H9 (cell line): ENCODE measurements around the gene GET4. TPM values are rescaled to one million over a fixed set of nuclear protein-coding genes. Genes with fewer than 3 reads are reported as not detected.

Experiments used
- DNase-seq: peaks from one replicate; pipeline ENCODE4 v3.0.0-alpha.2; 2017
- H2AFZ ChIP-seq: one replicate; pipeline ENCODE4 v1.6.1; 2013; ENCODE audit warnings: mild to moderate bottlenecking, low read length, control low read depth, moderate library complexity
- H2AK5ac ChIP-seq: 2 replicates; pipeline ENCODE4 v1.6.1; 2013; ENCODE audit warnings: low read length, control low read depth, mixed read lengths; ENCODE audit not compliant: insufficient read length
- H2BK120ac ChIP-seq: one replicate; pipeline ENCODE4 v1.6.1; 2013; ENCODE audit warnings: low read depth, mild to moderate bottlenecking, low read length, control low read depth, inconsistent platforms; ENCODE audit not compliant: poor library complexity, severe bottlenecking
- H2BK12ac ChIP-seq: 2 replicates; pipeline ENCODE4 v1.6.1; 2013; ENCODE audit warnings: low read length, control low read depth, mixed read lengths, low read depth; ENCODE audit not compliant: insufficient read length
- H2BK15ac ChIP-seq: 2 replicates; pipeline ENCODE4 v1.6.1; 2013; ENCODE audit warnings: low read depth, low read length, control low read depth
- H2BK20ac ChIP-seq: one replicate; pipeline ENCODE4 v1.6.1; 2013; ENCODE audit warnings: low read depth, mild to moderate bottlenecking, low read length, control low read depth, inconsistent platforms; ENCODE audit not compliant: poor library complexity, severe bottlenecking
- H2BK5ac ChIP-seq: 2 replicates; pipeline ENCODE4 v1.6.1; 2013; ENCODE audit warnings: low read length, control low read depth, mixed read lengths; ENCODE audit not compliant: insufficient read length
- H3K14ac ChIP-seq: 2 replicates; pipeline ENCODE4 v1.6.1; 2013; ENCODE audit warnings: low read length, control low read depth; ENCODE audit not compliant: insufficient read depth
- H3K18ac ChIP-seq: 2 replicates; pipeline ENCODE4 v1.6.1; 2013; ENCODE audit warnings: low read depth, mild to moderate bottlenecking, mixed read lengths, low read length, control low read depth; ENCODE audit not compliant: insufficient read length
- H3K23ac ChIP-seq: 2 replicates; pipeline ENCODE4 v1.6.1; 2013; ENCODE audit warnings: low read length, control low read depth, mixed read lengths, low read depth; ENCODE audit not compliant: insufficient read length
- H3K23me2 ChIP-seq: 2 replicates; pipeline ENCODE4 v1.6.1; 2013; ENCODE audit warnings: low read depth, mild to moderate bottlenecking, mixed read lengths, low read length, control low read depth; ENCODE audit not compliant: insufficient read length, poor library complexity, severe bottlenecking
- H3K27ac ChIP-seq: 2 replicates; pipeline ENCODE4 v1.5.1; 2013; ENCODE audit warnings: low read length, control low read depth, mixed read lengths, low read depth; ENCODE audit not compliant: insufficient read length
- H3K27me3 ChIP-seq: 2 replicates; pipeline ENCODE4 v1.6.1; 2013; ENCODE audit warnings: low read length, control low read depth, inconsistent platforms; ENCODE audit not compliant: insufficient read depth
- H3K4ac ChIP-seq: 2 replicates; pipeline ENCODE4 v1.6.1; 2013; ENCODE audit warnings: low read depth, mild to moderate bottlenecking, control low read depth, inconsistent platforms, low read length, moderate library complexity
- H3K4me1 ChIP-seq: 2 replicates; pipeline ENCODE4 v1.6.1; 2013; ENCODE audit warnings: low read length, control low read depth, inconsistent platforms; ENCODE audit not compliant: insufficient read depth
- H3K4me2 ChIP-seq: 2 replicates; pipeline ENCODE4 v1.6.1; 2013; ENCODE audit warnings: low read length, control low read depth, mixed read lengths; ENCODE audit not compliant: insufficient read length, insufficient read depth
- H3K56ac ChIP-seq: 2 replicates; pipeline ENCODE4 v1.6.1; 2013; ENCODE audit warnings: low read depth, mild to moderate bottlenecking, mixed read lengths, low read length, control low read depth; ENCODE audit not compliant: insufficient read length
- H3K79me1 ChIP-seq: 2 replicates; pipeline ENCODE4 v1.6.1; 2013; ENCODE audit warnings: low read depth, mild to moderate bottlenecking, moderate library complexity, low read length, control low read depth, inconsistent platforms; ENCODE audit not compliant: insufficient read depth, poor library complexity, severe bottlenecking
- H3K79me2 ChIP-seq: 2 replicates; pipeline ENCODE4 v1.6.1; 2013; ENCODE audit warnings: low read length, control low read depth, inconsistent platforms; ENCODE audit not compliant: insufficient read depth
- H3K9ac ChIP-seq: 2 replicates; pipeline ENCODE4 v1.6.1; 2013; ENCODE audit warnings: low read length, control low read depth, mixed read lengths; ENCODE audit not compliant: insufficient read length; ENCODE audit errors: extremely low read depth
- H3K9me3 ChIP-seq: one replicate; pipeline ENCODE4 v1.6.1; 2013; ENCODE audit warnings: low read depth, low read length, inconsistent platforms; ENCODE audit not compliant: control insufficient read depth
- H3T11ph ChIP-seq: one replicate; pipeline ENCODE4 v1.6.1; 2013; ENCODE audit warnings: mild to moderate bottlenecking, low read length, control low read depth, inconsistent platforms
- H4K20me1 ChIP-seq: one replicate; pipeline ENCODE4 v1.6.1; 2013; ENCODE audit not compliant: control insufficient read depth, insufficient read length, insufficient read depth
- H4K5ac ChIP-seq: 2 replicates; pipeline ENCODE4 v1.6.1; 2013; ENCODE audit warnings: low read depth, mild to moderate bottlenecking, mixed read lengths, low read length, control low read depth; ENCODE audit not compliant: insufficient read length
- H4K8ac ChIP-seq: replicated peaks from 2 replicates; pipeline ENCODE4 v1.6.1; 2013; ENCODE audit warnings: low read length, control low read depth, mixed read lengths, low read depth; ENCODE audit not compliant: insufficient read length
- H4K91ac ChIP-seq: 2 replicates; pipeline ENCODE4 v1.6.1; 2013; ENCODE audit warnings: low read depth, mild to moderate bottlenecking, moderate library complexity, mixed read lengths, low read length, control low read depth; ENCODE audit not compliant: insufficient read length
- H3K27ac Mint-ChIP-seq, 3 experiments: 2 replicates in 2 of 3; 3 replicates in 1 of 3; pipeline ENCODE4 v1.8.0; 2020 to 2021; ENCODE audit warnings: mixed read lengths in 3 of 3, mild to moderate bottlenecking in 1 of 3, moderate library complexity in 1 of 3
- H3K27me3 Mint-ChIP-seq: 2 replicates; pipeline ENCODE4 v1.8.0; 2021; ENCODE audit warnings: low read depth, mild to moderate bottlenecking, moderate library complexity, mixed read lengths
- H3K36me3 Mint-ChIP-seq, 3 experiments: 2 replicates in 2 of 3; 3 replicates in 1 of 3; pipeline ENCODE4 v1.8.0; 2020 to 2021; ENCODE audit warnings: low read depth in 3 of 3, mixed read lengths in 3 of 3; ENCODE audit not compliant: insufficient read depth in 1 of 3
- H3K4me1 Mint-ChIP-seq, 2 experiments: 2 replicates each; pipeline ENCODE4 v1.8.0; 2020; ENCODE audit warnings: mixed read lengths in 2 of 2
- H3K4me3 Mint-ChIP-seq, 2 experiments: 2 replicates in 1 of 2; 3 replicates in 1 of 2; pipeline ENCODE4 v1.8.0; 2020 to 2021; ENCODE audit warnings: mild to moderate bottlenecking in 2 of 2, mixed read lengths in 2 of 2, moderate library complexity in 1 of 2
- H3K9me3 Mint-ChIP-seq, 2 experiments: 2 replicates in 1 of 2; 3 replicates in 1 of 2; pipeline ENCODE4 v1.8.0; 2020; ENCODE audit warnings: mild to moderate bottlenecking in 2 of 2, mixed read lengths in 2 of 2, moderate library complexity in 1 of 2
- CTCF ChIP-seq: fragments of 200-600 bp; sonication (generic); conservative IDR thresholded peaks from 3 replicates; pipeline ENCODE4 v1.8.0; 2021; ENCODE audit warnings: antibody characterized with exemption, mild to moderate bottlenecking
- WGBS: extraction: QIAGEN DNeasy Blood & Tissue Kit; methylation state at CpG from one replicate; pipeline ENCODE4 v1.1.7; 2013; ENCODE audit warnings: missing lambda C conversion rate, low lambda C conversion rate, mixed read lengths; ENCODE audit not compliant: insufficient read length; ENCODE audit errors: extremely low coverage; 5-methylcytosine and 5-hydroxymethylcytosine counted together
- total RNA-seq: library from RNA; stranded (reverse); gene quantifications from 2 replicates; pipeline ENCODE4 v1.2.1, GENCODE V29; 2021

Gene GET4
- total RNA-seq, 1 experiment from 2014 or later: 70.2 TPM

- Mint-ChIP-seq H3K27me3 (no peaks in the 10 kb centered on the region; the same call in 1 of the 2 replicates), H3K9me3 (no peaks in the 10 kb centered on the region; a peak in 1 of 5 replicates), H3K27ac (no peak overlapping the region), H3K4me1 (peaks cover 4 to 6% of the 10 kb centered on the region in 2 experiments), H3K4me3 (no peak overlapping the region), H3K36me3 (no peaks in the 10 kb centered on the region)
- Histone ChIP-seq H4K8ac (no peak overlapping the region), H2AK5ac (no peak overlapping the region), H4K91ac (no peak overlapping the region), H3K79me2 (no peaks in the 10 kb centered on the region), H2AFZ (no peak overlapping the region), H3K9ac (no peak overlapping the region), H3K23me2 (no peaks in the 10 kb centered on the region), H2BK5ac (no peak overlapping the region), H4K5ac (no peak overlapping the region), H3K18ac (no peak overlapping the region), H3K79me1 (no peaks in the 10 kb centered on the region), H3T11ph (no peak overlapping the region), H3K56ac (no peak overlapping the region), H3K14ac (no peak overlapping the region; the same call in 1 of the 2 replicates), H2BK120ac (no peak overlapping the region), H3K4me2 (no peak overlapping the region), H2BK15ac (no peak overlapping the region), H3K27me3 (no peaks in the 10 kb centered on the region), H4K20me1 (no peaks in the 10 kb centered on the region), H3K23ac (no peak overlapping the region), H3K4me1 (no peaks in the 10 kb centered on the region), H3K9me3 (no peaks in the 10 kb centered on the region), H2BK12ac (no peak overlapping the region), H2BK20ac (no peak overlapping the region), H3K27ac (no peak overlapping the region), H3K4ac (no peak overlapping the region)
- TF ChIP-seq CTCF: no peak
- DNase-seq: no peak
- WGBS: no CpG with 5 or more reads among the region's 21 CpGs
Observed at GRCh38 chr7:918441-919113, 42.2 kb downstream of the GET4 start.
